Activated naive CD4-positive, alpha-beta T cell treated with Interleukin-2 at 50 U/mL for 16 hours (primary cell): Measurements from ENCODE around the gene TRAF5.
"Not testable (repeated sequence)": the region's sequence is repeated elsewhere in the genome, so short reads cannot be mapped to it uniquely, and the experiment has no call there.

Experiments
- DNase-seq: peaks from one replicate; pipeline ENCODE4 v3.0.0-alpha.2; 2020

The TRAF5 gene, protein sequence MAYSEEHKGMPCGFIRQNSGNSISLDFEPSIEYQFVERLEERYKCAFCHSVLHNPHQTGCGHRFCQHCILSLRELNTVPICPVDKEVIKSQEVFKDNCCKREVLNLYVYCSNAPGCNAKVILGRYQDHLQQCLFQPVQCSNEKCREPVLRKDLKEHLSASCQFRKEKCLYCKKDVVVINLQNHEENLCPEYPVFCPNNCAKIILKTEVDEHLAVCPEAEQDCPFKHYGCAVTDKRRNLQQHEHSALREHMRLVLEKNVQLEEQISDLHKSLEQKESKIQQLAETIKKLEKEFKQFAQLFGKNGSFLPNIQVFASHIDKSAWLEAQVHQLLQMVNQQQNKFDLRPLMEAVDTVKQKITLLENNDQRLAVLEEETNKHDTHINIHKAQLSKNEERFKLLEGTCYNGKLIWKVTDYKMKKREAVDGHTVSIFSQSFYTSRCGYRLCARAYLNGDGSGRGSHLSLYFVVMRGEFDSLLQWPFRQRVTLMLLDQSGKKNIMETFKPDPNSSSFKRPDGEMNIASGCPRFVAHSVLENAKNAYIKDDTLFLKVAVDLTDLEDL

GRCh38 chr1:211326528-211327345, at the start of gene TRAF5:
TSS of gene TRAF5 (plus strand) at chr1:211326833. CDS start at chr1:211353240, 26,407 bp downstream.
- peak; percentile 63 for DNase-seq

- DNase-seq, result no peak
These were observed 47.3 kb upstream of the TRAF5 start for GRCh38 chr1:211279340-211279739.

- DNase-seq, result no peak
These were observed 45.7 kb upstream of the TRAF5 start for GRCh38 chr1:211280910-211281309.

GRCh38 chr1:211281320-211282022, 45.2 kb upstream of the TRAF5 start:
- DNase-seq, result no peak

GRCh38 chr1:211282023-211282373, 44.6 kb upstream of the TRAF5 start:
- DNase-seq, result no peak

GRCh38 chr1:211285196-211285595, 41.4 kb upstream of the TRAF5 start:
- DNase-seq, result no peak

DNA sequence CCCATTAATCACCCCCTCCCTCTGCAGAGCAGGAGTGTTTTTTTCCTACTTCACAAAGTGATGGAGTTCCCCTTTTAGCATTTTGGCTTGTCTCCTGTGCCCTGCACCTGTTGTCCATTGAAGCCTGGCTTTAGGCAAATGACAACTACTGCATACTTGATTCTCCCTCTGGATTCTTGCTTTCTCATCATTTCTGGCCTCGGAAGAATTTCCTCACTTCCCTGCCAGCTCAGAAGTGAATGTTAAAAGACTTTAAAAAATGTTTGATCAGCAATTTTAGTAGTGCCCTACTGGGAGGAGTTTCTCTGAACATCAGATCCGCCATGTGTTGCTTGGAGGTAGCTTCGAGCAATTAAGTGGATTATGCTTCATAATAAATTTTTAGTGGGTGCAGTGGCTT, 39.4 kb upstream of the TRAF5 start:
- no peak for DNase-seq

- DNase-seq, result no peak
These were observed 34.2 kb upstream of the TRAF5 start for GRCh38 chr1:211292411-211292810.

DNA sequence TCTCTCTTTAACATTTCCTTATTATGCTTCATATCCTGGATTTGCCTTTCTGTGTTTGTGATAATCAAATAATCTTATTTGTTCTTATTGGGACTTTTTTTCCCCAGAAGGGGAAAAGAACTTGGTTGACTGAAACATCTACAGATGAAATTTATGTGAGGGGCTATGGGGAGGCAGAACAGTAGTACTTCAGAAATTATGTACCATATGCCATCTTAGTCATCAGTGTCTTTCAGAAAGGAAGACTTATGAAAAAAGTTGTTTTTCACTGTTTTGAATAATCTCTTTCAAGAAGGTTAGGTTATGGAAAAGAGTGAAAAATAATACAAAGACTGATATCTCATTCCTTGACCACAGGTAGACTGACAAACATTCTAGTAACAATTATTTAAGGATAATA, 30.2 kb upstream of the TRAF5 start:
- DNase-seq, result no peak

DNA sequence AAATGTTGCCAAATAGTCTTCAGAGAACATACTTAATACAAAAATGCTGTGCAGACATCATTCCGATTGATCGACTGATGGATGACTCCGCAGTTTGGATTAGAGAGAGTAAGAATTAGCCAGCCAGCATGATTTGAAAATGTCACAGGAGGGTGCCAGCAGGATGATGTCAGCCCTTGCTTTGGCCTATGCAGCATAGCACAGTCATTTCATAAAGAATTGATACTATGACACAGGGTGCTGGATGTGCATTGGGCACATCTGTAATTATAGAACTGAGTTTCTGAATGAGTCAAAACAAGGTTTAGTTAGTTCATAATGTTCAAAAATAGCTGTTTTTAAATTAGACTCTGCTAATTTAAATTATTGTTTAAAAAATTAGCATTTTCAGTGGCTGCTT, 21.6 kb upstream of the TRAF5 start:
- DNase-seq, result peak; percentile 49

- DNase-seq, result no peak
These were observed 17.0 kb upstream of the TRAF5 start for GRCh38 chr1:211309617-211310016.

DNA sequence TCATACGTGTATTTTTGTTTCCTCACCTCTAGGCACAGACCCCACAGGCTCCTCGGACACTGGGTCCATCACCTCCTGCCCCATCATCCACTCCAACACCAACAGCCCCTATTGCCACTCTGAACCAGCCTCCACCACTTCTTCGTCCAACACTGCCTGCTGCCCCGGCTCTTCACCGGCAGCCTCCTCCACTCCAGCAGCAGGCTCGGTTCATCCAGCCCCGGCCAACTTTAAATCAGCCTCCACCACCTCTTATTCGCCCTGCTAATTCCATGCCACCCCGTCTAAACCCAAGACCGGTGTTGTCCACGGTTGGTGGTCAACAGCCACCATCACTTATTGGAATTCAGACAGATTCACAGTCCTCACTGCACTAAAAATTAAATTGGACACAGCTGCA, 13.2 kb upstream of the TRAF5 start:
- DNase-seq, result no peak

GRCh38 chr1:211318576-211319280, 7.9 kb upstream of the TRAF5 start:
- no peak for DNase-seq

GRCh38 chr1:211319892-211320291, 6.7 kb upstream of the TRAF5 start:
- no peak for DNase-seq

- DNase-seq, result no peak
These were observed 5.7 kb upstream of the TRAF5 start for GRCh38 chr1:211320980-211321379.

GRCh38 chr1:211321646-211322045, 5.0 kb upstream of the TRAF5 start:
- not testable (repeated sequence) for DNase-seq

DNA sequence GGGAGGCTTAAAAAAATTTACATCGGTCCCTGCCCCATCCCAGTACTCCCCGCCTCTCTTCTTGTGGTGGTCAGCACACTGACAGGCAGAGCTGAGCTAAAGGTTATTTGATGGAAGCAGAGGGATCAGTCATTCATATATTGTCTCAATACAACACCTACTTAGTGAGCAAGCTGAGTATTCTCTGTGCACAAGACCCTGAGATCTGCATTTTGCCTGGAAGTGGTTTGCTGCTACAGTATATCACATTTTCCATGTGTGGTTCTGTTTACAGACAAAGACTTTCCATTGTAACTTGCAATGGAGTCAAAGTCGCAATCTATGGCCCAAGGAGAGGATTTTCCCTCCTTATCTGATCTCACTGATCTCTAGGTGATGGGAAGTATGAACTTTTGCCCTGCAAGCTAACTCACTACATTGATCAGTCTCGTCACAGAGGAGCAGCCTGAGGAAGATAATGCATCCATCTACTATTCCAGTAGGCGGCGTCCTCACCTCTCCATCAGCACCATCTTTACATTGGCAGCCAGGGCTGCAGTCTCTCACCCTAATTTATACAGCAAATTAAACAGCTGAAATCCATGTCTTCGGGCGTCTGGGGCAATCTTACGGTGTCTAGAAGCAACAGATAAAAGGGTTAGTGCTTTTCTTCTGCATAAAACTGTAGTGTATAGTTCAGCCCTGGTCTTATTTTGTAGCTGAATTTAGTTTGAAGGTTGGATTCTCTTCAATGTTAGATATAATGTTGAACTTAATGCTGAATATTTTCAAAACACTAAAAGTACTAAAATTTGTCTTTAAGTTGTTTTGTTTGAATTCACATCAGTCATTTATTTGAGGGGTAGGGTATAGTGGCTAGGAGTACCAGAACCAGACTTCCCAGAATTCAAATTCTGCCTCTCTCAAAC, 3.2 kb upstream of the TRAF5 start:
- DNase-seq, result peak; percentile 68

DNA sequence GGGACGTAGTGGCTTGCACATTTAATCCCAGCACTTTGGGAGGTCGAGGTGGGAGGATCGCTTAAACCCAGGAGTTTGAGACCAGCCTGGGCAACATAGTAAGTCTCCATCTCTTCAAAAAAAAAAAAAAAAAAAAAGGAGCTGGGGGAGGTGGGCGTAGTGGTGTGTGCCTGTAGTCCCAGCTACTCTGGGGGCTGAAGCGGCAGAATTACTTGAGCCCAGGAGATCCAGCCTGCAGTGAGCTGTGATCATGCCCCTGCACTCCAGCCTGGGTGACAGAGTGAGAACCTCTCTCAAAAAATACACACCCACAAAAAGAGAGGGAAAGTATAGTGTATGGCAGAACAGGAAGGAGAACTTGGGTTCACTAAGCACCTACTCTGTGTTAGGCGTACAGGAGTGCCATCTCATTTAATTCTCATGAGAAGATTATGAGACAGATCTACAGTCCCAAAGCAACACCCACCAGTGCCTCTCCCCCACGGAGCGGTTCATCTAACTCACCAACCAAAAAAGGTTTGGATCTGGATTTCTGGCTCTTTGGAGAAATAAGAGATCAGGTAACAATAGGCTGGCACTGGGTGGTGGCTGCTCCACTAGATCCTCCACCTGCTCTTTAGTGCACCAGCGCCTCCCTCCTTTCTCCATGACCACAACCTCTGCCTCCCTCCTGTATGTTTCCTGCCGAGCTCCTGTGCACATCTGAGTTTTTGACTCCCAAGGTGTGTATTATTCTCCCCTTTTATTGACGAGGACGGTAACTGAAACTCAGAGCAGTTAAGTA, 1.4 kb upstream of the TRAF5 start:
- no peak for DNase-seq

DNA sequence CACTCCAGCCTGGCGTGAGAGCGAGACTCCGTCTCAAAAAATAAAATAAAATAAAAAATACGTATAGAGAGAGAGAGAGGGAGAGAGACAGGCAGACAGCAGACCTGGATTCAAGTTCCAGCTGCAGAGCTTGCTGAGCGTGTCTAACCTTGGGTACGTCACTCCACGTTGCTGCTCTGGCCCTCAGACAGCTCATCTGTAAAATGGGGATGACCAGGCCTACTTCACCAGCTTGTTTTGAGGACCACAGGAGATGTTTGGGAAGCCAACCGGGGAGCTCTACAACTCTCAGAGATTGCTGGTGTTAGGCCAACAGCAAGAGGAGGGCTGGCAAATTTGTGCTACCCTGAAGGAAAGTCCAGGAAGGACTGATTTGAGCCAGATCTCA, 499 bp upstream of the TRAF5 start:
- no peak for DNase-seq

GRCh38 chr1:211327346-211327921, 801 bp downstream of the TRAF5 start:
- DNase-seq, result peak; percentile 45
